Measurements from ENCODE around the gene PSORS1C2.

DNA sequence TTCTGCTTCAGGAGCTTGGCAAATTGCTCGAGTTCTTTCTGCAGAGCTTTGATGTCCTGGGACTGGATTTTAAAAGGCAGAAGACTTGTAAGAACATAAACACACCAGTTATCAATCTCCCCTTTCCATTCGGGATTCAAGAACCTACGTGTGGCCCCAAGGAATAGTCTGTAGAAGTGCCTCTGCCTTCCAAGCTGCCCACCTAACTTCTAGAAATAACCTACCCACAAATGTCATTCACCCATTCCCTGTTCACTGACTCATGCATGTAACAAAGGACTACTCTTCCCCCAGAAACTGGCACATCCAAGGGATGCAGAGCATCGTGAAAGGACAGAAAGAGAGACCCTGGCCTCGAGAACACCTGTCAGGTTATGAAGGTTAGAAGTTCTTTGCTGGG, 27.1 kb upstream of the PSORS1C2 start:
- TF ChIP-seq POLR2A (IDR thresholded peaks at IDR 0.05), result no peak
- TF ChIP-seq, protein P1, sequence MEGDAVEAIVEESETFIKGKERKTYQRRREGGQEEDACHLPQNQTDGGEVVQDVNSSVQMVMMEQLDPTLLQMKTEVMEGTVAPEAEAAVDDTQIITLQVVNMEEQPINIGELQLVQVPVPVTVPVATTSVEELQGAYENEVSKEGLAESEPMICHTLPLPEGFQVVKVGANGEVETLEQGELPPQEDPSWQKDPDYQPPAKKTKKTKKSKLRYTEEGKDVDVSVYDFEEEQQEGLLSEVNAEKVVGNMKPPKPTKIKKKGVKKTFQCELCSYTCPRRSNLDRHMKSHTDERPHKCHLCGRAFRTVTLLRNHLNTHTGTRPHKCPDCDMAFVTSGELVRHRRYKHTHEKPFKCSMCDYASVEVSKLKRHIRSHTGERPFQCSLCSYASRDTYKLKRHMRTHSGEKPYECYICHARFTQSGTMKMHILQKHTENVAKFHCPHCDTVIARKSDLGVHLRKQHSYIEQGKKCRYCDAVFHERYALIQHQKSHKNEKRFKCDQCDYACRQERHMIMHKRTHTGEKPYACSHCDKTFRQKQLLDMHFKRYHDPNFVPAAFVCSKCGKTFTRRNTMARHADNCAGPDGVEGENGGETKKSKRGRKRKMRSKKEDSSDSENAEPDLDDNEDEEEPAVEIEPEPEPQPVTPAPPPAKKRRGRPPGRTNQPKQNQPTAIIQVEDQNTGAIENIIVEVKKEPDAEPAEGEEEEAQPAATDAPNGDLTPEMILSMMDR (IDR thresholded peaks at IDR 0.05), result no peak
